H1 (cell line): ENCODE data around the gene R3HDM2. TPM values are rescaled to one million over a fixed set of nuclear protein-coding genes. Genes with fewer than 3 reads are reported as not detected.
A peak's percentile ranks its signal among the peaks of the same experiment; 100 is the strongest.

Experiments used
- CHD7 ChIP-seq: fragments of 300-600 bp; sonication (generic); IDR thresholded peaks from 2 replicates; pipeline ENCODE4 v1.7.1; 2012; ENCODE audit warnings: low read length, moderate library complexity, mild to moderate bottlenecking, inconsistent platforms; ENCODE audit not compliant: insufficient replicate concordance
- CREB1 ChIP-seq: IDR thresholded peaks from 2 replicates; pipeline ENCODE4 v1.6.1; 2012; ENCODE audit warnings: inconsistent platforms
- CTBP2 ChIP-seq: IDR thresholded peaks from 2 replicates; pipeline ENCODE4 v1.7.0; 2011; ENCODE audit warnings: borderline replicate concordance, mild to moderate bottlenecking, moderate library complexity, mixed read lengths, low read length; ENCODE audit not compliant: insufficient read depth, insufficient read length
- polyA plus RNA-seq, 7 experiments: library from polyadenylated mRNA; depleted of rRNA in 3 of 7; stranded (reverse) in 5 of 7; unstranded in 2 of 7; fragments of >200 nt in 5 of 7; fragments of 200-250 nt in 2 of 7; gene quantifications; 1 replicate in 5 of 7; 2 replicates in 1 of 7; 4 replicates in 1 of 7; pipeline versions ENCODE4 v1.2.1 to v1.2.3, GENCODE V29; 2011 to 2013; ENCODE audit warnings: missing spikeins in 2 of 7, mixed read lengths in 2 of 7
- total RNA-seq: library from RNA; stranded (reverse); fragmentation: NEBNext Ultra II Directional; extraction: Animal tissue kit (Norgen Biotek cat#: 25700); gene quantifications from 2 replicates; pipeline ENCODE4 v1.2.1, GENCODE V29; 2021

Gene R3HDM2
- total and polyA plus RNA-seq, 2 of the 8 experiments (the other 6 are each of a cell fraction or from before 2014, with no cell fraction given) = 25.6 to 27.0 TPM

DNA sequence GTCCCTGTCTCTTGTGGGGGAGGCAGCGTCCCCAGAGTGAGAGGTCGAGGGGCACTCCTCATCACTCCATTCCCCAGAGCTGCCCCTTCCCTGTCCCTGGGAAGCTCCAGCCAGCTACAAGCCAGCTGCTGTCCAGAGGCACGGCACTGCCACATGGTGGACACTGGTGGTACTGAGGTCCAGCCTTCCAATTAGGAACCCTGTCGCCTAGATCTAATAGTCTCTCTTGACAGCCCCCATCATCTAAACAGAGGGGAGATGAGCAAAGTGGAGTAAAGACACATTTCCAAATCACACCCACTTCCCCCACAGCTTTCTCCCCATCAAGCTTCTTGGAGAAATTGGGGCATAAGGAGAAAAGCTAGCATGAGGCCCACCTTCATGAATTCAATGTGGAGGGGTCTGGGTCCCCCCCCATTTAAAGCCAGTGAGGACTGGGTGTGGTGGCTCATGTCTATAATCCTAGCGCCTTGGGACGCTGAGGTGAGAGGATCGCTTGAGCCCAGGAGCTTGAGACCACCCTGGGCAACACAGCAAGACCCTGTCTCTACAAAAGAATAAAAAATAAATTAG, 22.2 kb upstream of the R3HDM2 start (continued):
- TF ChIP-seq CHD7 (no peak), CTBP2 (no peak), CREB1 (0 out of 2 replicates have a peak, but pooled peaks have one; percentile 20)
